Body of pancreas (tissue), 4 donors: Measurements from ENCODE around the gene FNDC3B. TPM values are rescaled to one million over a fixed set of nuclear protein-coding genes. Genes with fewer than 3 reads are reported as not detected.

ENCODE experiments used
- ATAC-seq: fragments of 150-250 bp; one replicate; pipeline ENCODE4 v1.9.1; 2016
- DNase-seq, 4 donors: peaks; one replicate each; pipeline ENCODE4 v3.0.0-alpha.2; 2019
- H3K27ac ChIP-seq, 4 donors: fragments of 200-600 bp; sonication (generic); 1 replicate in 3 of 4; 2 replicates in 1 of 4; pipeline versions ENCODE4 v1.5.1 to v1.6.1; 2016 to 2019; ENCODE audit warnings: mild to moderate bottlenecking in 1 of 4, mixed read lengths in 1 of 4, moderate library complexity in 1 of 4
- H3K27me3 ChIP-seq, 2 donors: fragments of 200-600 bp; sonication (generic); one replicate each; pipeline ENCODE4 v1.6.0; 2016; ENCODE audit warnings: mild to moderate bottlenecking in 1 of 2
- H3K36me3 ChIP-seq, 2 donors: fragments of 200-600 bp; sonication (generic); replicated peaks in 1 of 2; 2 replicates each; pipeline ENCODE4 v1.5.1; 2016; ENCODE audit warnings: low read depth in 2 of 2; ENCODE audit not compliant: insufficient read depth in 1 of 2
- H3K4me1 ChIP-seq: fragments of 200-600 bp; sonication (generic); one replicate; pipeline ENCODE4 v1.6.0; 2016
- H3K4me3 ChIP-seq, 2 donors: fragments of 200-600 bp; sonication (generic); 1 replicate in 1 of 2; 2 replicates in 1 of 2; pipeline ENCODE4 v1.5.1; 2016 to 2019
- H3K9me3 ChIP-seq, 3 donors: fragments of 200-600 bp; sonication (generic); 1 replicate in 2 of 3; 2 replicates in 1 of 3; pipeline ENCODE4 v1.5.1; 2016
- CTCF ChIP-seq, 7 experiments: fragments of 450-650 bp in 4 of 7; fragments of 200-600 bp in 3 of 7; sonication (generic) in 3 of 7; IDR thresholded peaks; one replicate each; pipeline ENCODE4 v1.5.1; 2016 to 2019; ENCODE audit warnings: antibody characterized with exemption in 7 of 7
- POLR2A ChIP-seq, 3 donors: fragments of 450-650 bp; IDR thresholded peaks; one replicate each; pipeline ENCODE4 v1.6.1; 2016; ENCODE audit warnings: antibody characterized with exemption in 3 of 3, mild to moderate bottlenecking in 2 of 3
- WGBS, 2 donors: methylation state at CpG; one replicate each; pipeline ENCODE4 v1.1.5; 2017; 5-methylcytosine and 5-hydroxymethylcytosine counted together
- intact Hi-C: fragments of 100-400 bp; cut with DNase I; formaldehyde crosslinking; loops from one replicate; pipeline ENCODE4 v1.15.1; 2023
- total RNA-seq, 2 donors: library from RNA; depleted of rRNA; stranded (reverse); fragments of >200 nt; gene quantifications; one replicate each; pipeline ENCODE4 v1.1.0, GENCODE V29; 2016

Gene FNDC3B
- total RNA-seq, 2 donors from 2014 or later = 64.3 to 86.0 TPM

GRCh38 chr3:172273378-172273777, 234.0 kb downstream of the FNDC3B start:
- DNase-seq = no peak
- Histone ChIP-seq H3K4me1 (peaks cover 18% of the 10 kb centered on the region), H3K27me3 (no peaks in the 10 kb centered on the region), H3K4me3 (no peak overlapping the region), H3K36me3 (peaks cover 0 to 3% of the 10 kb centered on the region in 2 donors), H3K27ac (no peak overlapping the region), H3K9me3 (no peaks in the 10 kb centered on the region)
- TF ChIP-seq POLR2A (IDR thresholded peaks at IDR 0.05) = no peak
- no peak for TF ChIP-seq CTCF (IDR thresholded peaks at IDR 0.05)
- intact Hi-C loops = no loop called here
- ATAC-seq = no peak
- WGBS, 2 donors = 94 to 100% methylated on average over 1 of the region's 1 CpG

- H3K36me3 ChIP-seq = no peaks in the 10 kb centered on the region
- H3K9me3 ChIP-seq = no peaks in the 10 kb centered on the region
- TF ChIP-seq POLR2A (IDR thresholded peaks at IDR 0.05) (no peak), CTCF (IDR thresholded peaks at IDR 0.05) (no peak)
- WGBS, 2 donors = 86 to 96% methylated on average over 2 of the region's 2 CpGs
- H3K27me3 ChIP-seq = no peaks in the 10 kb centered on the region
- intact Hi-C loops = no loop called here
- peaks cover 31% of the 10 kb centered on the region for H3K4me1 ChIP-seq
- no peak for ATAC-seq
- H3K4me3 ChIP-seq = no peak overlapping the region
- no peak overlapping the region for H3K27ac ChIP-seq
- DNase-seq = no peak
Observed at GRCh38 chr3:172274906-172275305, 235.5 kb downstream of the FNDC3B start.

- peaks cover 37% of the 10 kb centered on the region for H3K4me1 ChIP-seq
- no peaks in the 10 kb centered on the region for H3K27me3 ChIP-seq
- H3K27ac ChIP-seq = peak overlapping the region in 1 of 4 donors; percentile 3
- TF ChIP-seq CTCF (IDR thresholded peaks at IDR 0.05) (no peak), POLR2A (IDR thresholded peaks at IDR 0.05) (no peak)
- no peak for ATAC-seq
- no peaks in the 10 kb centered on the region for H3K9me3 ChIP-seq
- 75 to 81% methylated on average over 1 of the region's 1 CpG for WGBS, 2 donors
- H3K4me3 ChIP-seq = no peak overlapping the region
- no peaks in the 10 kb centered on the region for H3K36me3 ChIP-seq
- DNase-seq = no peak
- intact Hi-C loops = no loop called here
Observed at GRCh38 chr3:172275586-172275985, 236.2 kb downstream of the FNDC3B start.

GRCh38 chr3:172276103-172276502, 236.7 kb downstream of the FNDC3B start:
- Histone ChIP-seq H3K27ac (peak overlapping the region in 1 of 4 donors; percentile 3), H3K9me3 (no peaks in the 10 kb centered on the region), H3K27me3 (no peaks in the 10 kb centered on the region), H3K4me1 (peaks cover 37% of the 10 kb centered on the region), H3K36me3 (no peaks in the 10 kb centered on the region), H3K4me3 (no peak overlapping the region)
- TF ChIP-seq CTCF (IDR thresholded peaks at IDR 0.05) (peak in 3 of 7 experiments; percentile 29 to 45 (median 29)), POLR2A (IDR thresholded peaks at IDR 0.05) (no peak)
- DNase-seq (no peak), ATAC-seq (no peak)
- intact Hi-C loops = no loop called here

GRCh38 chr3:172277151-172277652, 237.8 kb downstream of the FNDC3B start:
- TF ChIP-seq POLR2A (IDR thresholded peaks at IDR 0.05) = no peak
- no peak for TF ChIP-seq CTCF (IDR thresholded peaks at IDR 0.05)
- H3K9me3 ChIP-seq = no peaks in the 10 kb centered on the region
- no peaks in the 10 kb centered on the region for H3K27me3 ChIP-seq
- no peak for DNase-seq
- intact Hi-C loops = no loop called here
- no peak for ATAC-seq
- WGBS, 2 donors = 92 to 94% methylated on average over 5 of the region's 5 CpGs
- no peaks in the 10 kb centered on the region for H3K36me3 ChIP-seq
- H3K27ac ChIP-seq = no peak overlapping the region
- no peak overlapping the region for H3K4me3 ChIP-seq
- H3K4me1 ChIP-seq = peaks cover 37% of the 10 kb centered on the region
